Measurements from ENCODE around the gene LASP1NB.

- TF ChIP-seq EZH2 (IDR thresholded peaks at IDR 0.05), result no peak
- no peak for TF ChIP-seq POLR2AphosphoS5 (IDR thresholded peaks at IDR 0.05; ENCODE audit: borderline replicate concordance, low read depth, low read length)
Observed at GRCh38 chr17:38917259-38917658, 8.2 kb upstream of the LASP1NB start.
